ENCODE measurements around the gene RBM44.
A peak's percentile ranks its signal among the peaks of the same experiment; 100 is the strongest.
"Not testable (repeated sequence)": the region's sequence is repeated elsewhere in the genome, so short reads cannot be mapped to it uniquely, and the experiment has no call there.

Gene RBM44

GRCh38 chr2:237858294-237859081, 59.9 kb downstream of the RBM44 start:
- peak in 1 of 2 experiments; percentile 39 for DNase-seq (ENCODE audit: low read depth in 2 of 2)

DNA sequence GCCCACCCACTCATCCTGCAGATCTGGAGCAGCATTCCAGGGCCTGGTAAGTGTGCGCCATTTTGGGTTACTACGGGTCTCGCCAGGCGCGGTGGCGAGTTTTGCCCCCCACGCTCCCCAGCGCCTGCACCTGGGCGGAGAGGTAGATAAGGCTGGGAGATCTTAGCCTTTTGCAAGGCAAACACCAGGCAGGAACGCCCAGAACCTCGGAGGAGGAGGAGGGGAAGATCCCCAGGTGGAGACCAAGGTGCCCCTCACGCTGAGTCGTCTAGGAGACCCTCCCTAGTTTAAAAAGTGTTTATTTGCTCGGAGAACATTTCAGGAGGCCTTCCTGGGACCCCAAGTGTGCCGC, 60.5 kb downstream of the RBM44 start:
- no peak for DNase-seq (ENCODE audit: low read depth in 2 of 2)

GRCh38 chr2:237859533-237860272, 61.1 kb downstream of the RBM44 start, which contains the start of gene RAMP1:
TSS of gene RAMP1 (plus strand) at chr2:237859623. CDS start at chr2:237859676, 53 bp downstream.
- no peak for DNase-seq (ENCODE audit: low read depth in 2 of 2)

- DNase-seq (ENCODE audit: low read depth in 2 of 2): no peak
Measured at GRCh38 chr2:237860273-237860935, 61.8 kb downstream of the RBM44 start.

- no peak for DNase-seq (ENCODE audit: low read depth in 2 of 2)
Measured at GRCh38 chr2:237861875-237862527, 63.4 kb downstream of the RBM44 start.

DNA sequence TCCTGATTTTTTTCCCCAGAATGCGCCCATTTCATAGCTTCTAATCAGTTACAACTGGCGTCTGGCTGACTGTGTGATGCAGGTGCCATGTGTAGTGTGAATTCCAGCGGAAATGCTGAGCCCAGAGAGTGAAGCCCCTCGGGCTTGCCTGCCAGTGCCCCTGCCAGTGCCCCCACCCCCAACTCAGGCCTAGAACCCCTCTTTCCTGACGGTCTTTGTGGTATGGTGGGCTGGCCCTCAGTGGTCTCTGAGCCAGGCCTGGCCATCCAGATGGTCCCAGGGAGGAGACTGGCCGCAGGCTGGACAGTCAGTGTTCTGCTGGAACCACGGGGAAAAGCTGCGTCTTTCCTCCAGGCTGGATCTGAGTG, 63.9 kb downstream of the RBM44 start:
- DNase-seq (ENCODE audit: low read depth in 2 of 2): no peak

GRCh38 chr2:237863102-237863511, 64.5 kb downstream of the RBM44 start:
- no peak for DNase-seq (ENCODE audit: low read depth in 2 of 2)

GRCh38 chr2:237863689-237864443, 65.3 kb downstream of the RBM44 start:
- DNase-seq (ENCODE audit: low read depth in 2 of 2): no peak

- no peak for DNase-seq (ENCODE audit: low read depth in 2 of 2)
Measured at GRCh38 chr2:237864444-237864931, 65.9 kb downstream of the RBM44 start.

GRCh38 chr2:237864940-237865622, 66.5 kb downstream of the RBM44 start:
- no peak for DNase-seq (ENCODE audit: low read depth in 2 of 2)

GRCh38 chr2:237865623-237866041, 67.1 kb downstream of the RBM44 start:
- DNase-seq (ENCODE audit: low read depth in 2 of 2): no peak

DNA sequence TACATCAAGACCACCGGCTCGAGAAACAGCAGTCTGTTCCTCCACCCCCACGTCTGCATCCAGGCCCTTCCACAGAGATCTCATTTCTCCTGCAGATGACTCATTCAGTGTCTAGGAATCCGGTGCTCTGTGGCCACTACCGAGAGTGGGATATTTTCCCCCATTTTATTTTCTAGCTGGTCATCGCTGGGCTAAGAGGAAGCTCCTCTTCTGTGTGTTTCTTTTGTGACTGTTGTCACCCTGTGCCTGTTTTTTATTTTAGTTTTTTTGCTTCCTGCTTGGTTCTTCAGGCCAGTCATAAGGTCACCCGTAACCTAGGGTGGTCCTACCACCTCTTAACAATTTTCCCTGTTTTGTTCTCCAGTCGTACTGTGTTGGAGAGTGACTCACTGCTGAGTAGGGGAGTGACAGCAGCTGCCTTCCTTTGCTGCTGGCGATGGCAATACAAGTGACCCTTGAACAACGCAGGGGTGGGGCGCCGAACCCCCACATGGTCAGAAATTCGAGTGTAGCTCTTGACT, 67.6 kb downstream of the RBM44 start:
- no peak for DNase-seq (ENCODE audit: low read depth in 2 of 2)

DNA sequence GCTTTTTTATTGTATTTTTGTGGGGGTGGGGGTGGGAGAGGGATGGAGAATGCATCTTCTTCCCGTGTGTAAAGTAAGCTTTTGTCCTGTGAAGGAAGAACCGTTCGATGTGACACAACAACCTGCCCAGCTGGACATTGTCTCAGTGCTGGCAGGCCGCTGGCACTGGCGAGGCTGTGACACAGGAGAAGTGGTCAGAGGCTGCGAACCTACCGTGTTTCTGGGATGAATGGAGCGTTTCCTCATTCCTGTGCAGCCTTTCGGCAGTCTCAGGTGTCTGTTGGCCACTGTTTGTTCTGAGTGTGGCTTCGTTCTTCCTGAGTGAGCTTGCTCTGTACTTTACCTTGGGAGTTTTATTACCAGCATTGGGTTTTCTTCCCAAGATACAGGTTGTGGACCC, 68.9 kb downstream of the RBM44 start:
- DNase-seq (ENCODE audit: low read depth in 2 of 2): no peak

DNA sequence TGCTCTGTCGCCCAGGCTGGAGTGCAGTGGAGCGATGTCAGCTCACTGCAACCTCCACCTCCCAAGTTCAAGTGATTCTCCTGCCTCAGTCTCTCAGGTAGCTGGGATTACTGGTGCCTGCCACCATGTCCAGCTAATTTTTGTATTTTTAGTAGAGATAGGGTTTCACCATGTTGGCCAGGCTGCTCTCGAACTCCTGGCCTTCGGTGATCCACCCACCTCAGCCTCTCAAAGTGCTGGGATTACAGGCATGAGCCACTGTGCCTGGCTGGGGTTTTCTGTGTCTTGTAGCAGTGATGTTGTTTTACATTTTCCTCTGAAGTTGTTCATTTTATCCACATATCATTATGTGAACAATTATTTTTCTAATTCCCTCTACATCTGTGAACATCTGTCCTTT, 69.5 kb downstream of the RBM44 start:
- DNase-seq (ENCODE audit: low read depth in 2 of 2): not testable (repeated sequence)

GRCh38 chr2:237868631-237869342, 70.2 kb downstream of the RBM44 start:
- no peak for DNase-seq (ENCODE audit: low read depth in 2 of 2)

DNA sequence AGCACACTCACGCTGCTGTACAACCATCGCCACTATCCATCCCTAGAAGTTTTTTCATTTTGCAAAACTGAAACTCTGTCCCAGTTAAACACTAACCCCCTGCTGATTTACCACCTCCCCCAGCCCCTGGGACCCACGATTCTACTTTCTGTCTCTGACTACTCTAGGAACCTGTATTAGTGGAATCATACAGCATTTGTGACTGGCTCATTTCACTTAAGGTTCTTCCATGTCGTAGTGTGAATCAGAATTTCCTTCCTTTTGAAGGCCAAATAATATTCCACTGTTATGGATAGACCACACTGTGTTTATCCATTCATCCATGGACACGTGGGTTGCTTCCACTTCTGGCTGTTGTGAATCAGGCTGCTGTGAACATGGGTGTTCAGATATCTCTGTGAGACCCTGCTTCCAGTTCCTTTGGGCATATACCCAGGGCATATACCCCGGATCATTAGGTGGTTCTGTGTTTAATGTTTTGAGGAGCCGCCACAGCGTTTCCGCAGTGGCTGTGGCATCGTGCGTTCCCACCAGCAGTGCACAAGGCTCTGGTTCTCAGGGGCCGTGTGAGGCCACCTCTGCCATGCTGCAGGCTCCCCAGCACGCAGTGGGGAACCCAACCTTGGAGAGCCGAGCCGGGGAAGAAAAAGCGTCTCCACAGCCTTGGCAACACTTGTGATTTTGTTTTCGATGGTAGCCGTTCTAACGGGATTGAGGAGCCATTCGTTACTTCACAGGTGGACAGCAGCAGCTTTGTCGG, 70.9 kb downstream of the RBM44 start:
- DNase-seq (ENCODE audit: low read depth in 2 of 2): no peak

DNA sequence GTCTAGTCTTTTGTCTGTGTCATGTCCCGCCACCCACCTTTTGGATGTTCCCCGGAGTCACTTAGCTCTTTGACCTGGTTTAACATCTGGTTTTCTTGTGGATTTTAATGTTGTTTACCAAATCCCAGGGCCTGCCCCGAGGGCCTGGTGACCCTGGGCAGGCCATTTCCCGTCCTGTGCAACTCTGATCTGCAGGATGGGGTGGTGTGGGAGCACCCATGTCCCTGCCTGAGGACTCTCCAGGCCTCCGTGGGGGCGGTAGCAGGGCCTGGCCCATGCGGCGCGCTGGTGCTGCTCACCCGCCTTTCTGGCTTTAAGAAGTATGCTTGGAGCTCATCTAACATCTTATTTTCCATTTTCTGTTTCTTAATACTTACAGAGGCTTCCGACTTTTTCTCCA, 71.5 kb downstream of the RBM44 start:
- DNase-seq (ENCODE audit: low read depth in 2 of 2): no peak

GRCh38 chr2:237870754-237871651, 72.4 kb downstream of the RBM44 start:
- DNase-seq (ENCODE audit: low read depth in 2 of 2): no peak
